Measurements from ENCODE around the gene LRRN4.

- TF ChIP-seq POLR2A (IDR thresholded peaks at IDR 0.05) (no peak), CTCF (IDR thresholded peaks at IDR 0.05) (no peak), EP300 (IDR thresholded peaks at IDR 0.05) (no peak), POLR2AphosphoS5 (IDR thresholded peaks at IDR 0.05) (no peak)
Measured at GRCh38 chr20:6086868-6087267, 33.0 kb upstream of the LRRN4 start.

Data from stomach (tissue), 4 donors.